ENCODE data around the gene CBX6. TPM values are rescaled to one million over a fixed set of nuclear protein-coding genes. Genes with fewer than 3 reads are reported as not detected.
A peak's percentile ranks its signal among the peaks of the same experiment; 100 is the strongest.

Gene CBX6
- polyA plus RNA-seq, 5 donors = 20.9 to 42.7 (median 35.2) TPM

GRCh38 chr22:38841211-38841610 lies 30.8 kb downstream of the CBX6 start:
- no peak for DNase-seq

GRCh38 chr22:38840129-38840528 lies 31.9 kb downstream of the CBX6 start:
- DNase-seq = no peak

- no peak for DNase-seq
These were observed 32.3 kb downstream of the CBX6 start for GRCh38 chr22:38839686-38840085.

GRCh38 chr22:38837414-38837928 lies 34.5 kb downstream of the CBX6 start:
- no peak for DNase-seq

GRCh38 chr22:38835888-38836301 lies 36.1 kb downstream of the CBX6 start:
- no peak for DNase-seq

- DNase-seq = no peak
These were observed 37.0 kb downstream of the CBX6 start for GRCh38 chr22:38834991-38835390.

GRCh38 chr22:38834215-38834953 lies 37.6 kb downstream of the CBX6 start:
- DNase-seq = no peak

GRCh38 chr22:38833061-38833460 lies 39.0 kb downstream of the CBX6 start:
- DNase-seq = no peak

GRCh38 chr22:38832005-38832978 lies 39.7 kb downstream of the CBX6 start:
- DNase-seq = peak; percentile 59 to 72

GRCh38 chr22:38831166-38831945 lies 40.7 kb downstream of the CBX6 start:
- DNase-seq = no peak

GRCh38 chr22:38830845-38831108 lies 41.2 kb downstream of the CBX6 start:
- DNase-seq = no peak

GRCh38 chr22:38830026-38830844 lies 41.8 kb downstream of the CBX6 start:
- DNase-seq = no peak

- DNase-seq = no peak
These were observed 42.5 kb downstream of the CBX6 start for GRCh38 chr22:38829485-38829884.

- no peak for DNase-seq
These were observed 43.3 kb downstream of the CBX6 start for GRCh38 chr22:38828616-38829205.

GRCh38 chr22:38828191-38828590 lies 43.8 kb downstream of the CBX6 start:
- no peak for DNase-seq

- DNase-seq = no peak
These were observed 44.5 kb downstream of the CBX6 start for GRCh38 chr22:38827510-38827909.

- DNase-seq = no peak
These were observed 45.2 kb downstream of the CBX6 start for GRCh38 chr22:38826801-38827200.

GRCh38 chr22:38826386-38826785 lies 45.6 kb downstream of the CBX6 start:
- DNase-seq = no peak

- peak; percentile 72 to 79 for DNase-seq
These were observed 47.4 kb downstream of the CBX6 start for GRCh38 chr22:38824585-38824984.

GRCh38 chr22:38823637-38824036 lies 48.4 kb downstream of the CBX6 start:
- no peak for DNase-seq

- no peak for DNase-seq
These were observed 48.9 kb downstream of the CBX6 start for GRCh38 chr22:38823076-38823475.

All from right lung (tissue), 5 donors.